Fibroblast of mammary gland (primary cell): ENCODE results near the gene AFAP1L1.

Source experiments
- DNase-seq: peaks from one replicate; pipeline ENCODE4 v3.0.0-alpha.2; 2010; ENCODE audit warnings: low read depth
- H3K4me3 ChIP-seq: 2 replicates; pipeline ENCODE4 v1.5.1; 2011; ENCODE audit warnings: low read depth, mild to moderate bottlenecking, low read length, moderate library complexity; ENCODE audit not compliant: control insufficient read depth
- TF ChIP-seq, protein P1 (sequence below): conservative IDR thresholded peaks from 2 replicates; pipeline ENCODE4 v1.5.1; 2011; ENCODE audit warnings: low read depth, low read length, inconsistent platforms; ENCODE audit not compliant: control insufficient read depth, insufficient read depth

Gene AFAP1L1

DNA sequence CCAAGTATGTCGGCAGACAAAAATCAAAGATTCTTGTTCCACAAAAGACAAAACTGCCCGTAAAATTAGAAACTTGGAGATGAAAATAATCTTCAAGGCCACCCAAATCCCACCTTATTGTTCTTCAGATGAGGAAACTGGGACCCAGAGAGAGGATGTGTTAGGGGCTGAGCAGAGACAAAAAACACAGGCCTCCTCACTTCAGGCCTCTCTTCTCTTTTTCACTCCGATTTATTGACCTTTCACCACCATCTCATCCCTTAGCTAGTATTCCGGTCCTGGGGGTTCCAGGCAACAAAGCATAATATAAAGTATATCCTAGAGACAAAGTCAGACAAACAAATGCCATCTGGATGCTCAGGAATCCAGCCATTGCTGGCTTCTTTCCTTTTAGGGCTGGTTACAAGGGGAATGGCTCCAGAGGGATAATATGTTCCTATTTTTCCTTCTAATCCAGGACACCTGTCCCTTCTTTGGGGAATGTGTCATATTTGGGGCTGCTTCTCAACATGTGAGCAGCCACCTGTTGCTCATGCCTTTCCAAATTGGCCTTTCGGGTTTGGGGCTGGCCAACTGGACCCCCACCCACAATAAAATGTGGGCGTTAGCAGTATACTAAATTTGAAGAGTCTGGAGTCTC is 42.2 kb upstream of the AFAP1L1 start:
- no peak for DNase-seq
- TF ChIP-seq, protein P1, sequence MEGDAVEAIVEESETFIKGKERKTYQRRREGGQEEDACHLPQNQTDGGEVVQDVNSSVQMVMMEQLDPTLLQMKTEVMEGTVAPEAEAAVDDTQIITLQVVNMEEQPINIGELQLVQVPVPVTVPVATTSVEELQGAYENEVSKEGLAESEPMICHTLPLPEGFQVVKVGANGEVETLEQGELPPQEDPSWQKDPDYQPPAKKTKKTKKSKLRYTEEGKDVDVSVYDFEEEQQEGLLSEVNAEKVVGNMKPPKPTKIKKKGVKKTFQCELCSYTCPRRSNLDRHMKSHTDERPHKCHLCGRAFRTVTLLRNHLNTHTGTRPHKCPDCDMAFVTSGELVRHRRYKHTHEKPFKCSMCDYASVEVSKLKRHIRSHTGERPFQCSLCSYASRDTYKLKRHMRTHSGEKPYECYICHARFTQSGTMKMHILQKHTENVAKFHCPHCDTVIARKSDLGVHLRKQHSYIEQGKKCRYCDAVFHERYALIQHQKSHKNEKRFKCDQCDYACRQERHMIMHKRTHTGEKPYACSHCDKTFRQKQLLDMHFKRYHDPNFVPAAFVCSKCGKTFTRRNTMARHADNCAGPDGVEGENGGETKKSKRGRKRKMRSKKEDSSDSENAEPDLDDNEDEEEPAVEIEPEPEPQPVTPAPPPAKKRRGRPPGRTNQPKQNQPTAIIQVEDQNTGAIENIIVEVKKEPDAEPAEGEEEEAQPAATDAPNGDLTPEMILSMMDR: no peak

DNA sequence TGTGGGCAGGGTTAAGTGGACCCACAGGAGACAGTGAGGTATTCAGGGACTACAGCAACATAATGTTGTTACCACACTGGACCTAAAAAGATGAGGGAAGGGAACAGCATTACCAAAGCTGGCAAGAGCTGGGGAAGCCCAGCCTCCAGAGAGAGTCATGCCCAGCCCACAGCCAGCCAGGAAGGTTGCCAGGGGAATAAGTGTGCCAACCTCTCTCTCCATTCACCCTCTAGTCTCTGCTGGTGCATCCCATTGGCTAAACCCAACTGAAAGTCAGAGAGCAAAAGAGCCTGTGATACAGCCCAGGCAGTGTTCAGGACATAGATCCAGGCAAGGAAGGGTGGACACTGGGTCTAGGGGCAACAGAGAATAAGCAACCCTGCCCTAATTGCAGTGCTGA is 35.8 kb upstream of the AFAP1L1 start:
- no peak overlapping the region for H3K4me3 ChIP-seq
- TF ChIP-seq, protein P1: no peak
- DNase-seq: no peak

More for the DNA sequence above, 42.2 kb upstream of the AFAP1L1 start:
- H3K4me3 ChIP-seq: no peak overlapping the region

DNA sequence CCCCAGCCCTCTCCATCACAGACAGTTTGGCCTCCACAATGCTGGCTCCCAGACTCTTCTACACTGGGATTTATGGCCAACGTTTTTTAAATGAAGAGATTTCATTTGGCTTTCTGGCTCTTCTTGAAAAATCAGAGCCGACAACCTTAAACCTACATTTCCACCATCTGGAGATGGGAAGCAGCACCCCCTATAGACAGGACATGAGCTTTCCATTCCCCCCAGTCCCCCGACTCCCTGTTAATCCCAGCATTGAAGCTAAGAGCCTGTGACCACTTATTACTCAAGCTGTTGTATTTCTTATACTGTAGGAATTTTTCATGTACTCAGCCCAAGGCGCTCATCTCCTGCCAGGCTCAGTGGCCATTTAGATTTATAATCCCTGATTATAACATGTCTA is 34.0 kb upstream of the AFAP1L1 start:
- TF ChIP-seq, protein P1: peak; percentile 26
- DNase-seq: no peak
- no peak overlapping the region for H3K4me3 ChIP-seq

- TF ChIP-seq, protein P1: no peak
- no peak overlapping the region for H3K4me3 ChIP-seq
- no peak for DNase-seq
Observed at GRCh38 chr5:149238540-149238939, 33.1 kb upstream of the AFAP1L1 start.

- DNase-seq: no peak
- no peak overlapping the region for H3K4me3 ChIP-seq
- TF ChIP-seq, protein P1: no peak
Observed at GRCh38 chr5:149239917-149240316, 31.7 kb upstream of the AFAP1L1 start.

- TF ChIP-seq, protein P1: no peak
- no peak overlapping the region for H3K4me3 ChIP-seq
- no peak for DNase-seq
Observed at GRCh38 chr5:149240354-149240998, 31.2 kb upstream of the AFAP1L1 start.
